SK-N-SH (cell line): ENCODE results near the gene RUVBL1.

Experiments used
- CHD2 ChIP-seq: fragments of 150-350 bp; IDR thresholded peaks from 2 replicates; pipeline ENCODE4 v1.6.1; 2018; ENCODE audit warnings: low read length; ENCODE audit not compliant: partially characterized antibody
- CTCF ChIP-seq: fragments of 200-600 bp; sonication (generic); IDR thresholded peaks from 2 replicates; pipeline ENCODE4 v1.6.1; 2017; ENCODE audit warnings: antibody characterized with exemption, mild to moderate bottlenecking, moderate library complexity
- ELF1 ChIP-seq: IDR thresholded peaks from 2 replicates; pipeline ENCODE4 v1.4.0; 2012
- EP300 ChIP-seq, 2 experiments: IDR thresholded peaks; 2 replicates each; pipeline versions ENCODE4 v1.4.0 to v1.6.1; 2012; ENCODE audit warnings: borderline replicate concordance in 1 of 2, low read depth in 1 of 2, low read length in 1 of 2
- EZH2phosphoT487 ChIP-seq: fragments of 200-600 bp; sonication (generic); IDR thresholded peaks from 2 replicates; pipeline ENCODE4 v1.6.1; 2017; ENCODE audit warnings: low read depth, mixed run types, mild to moderate bottlenecking, antibody characterized with exemption, moderate library complexity, borderline replicate concordance
- GABPA ChIP-seq: IDR thresholded peaks from 2 replicates; pipeline ENCODE4 v1.4.0; 2012; ENCODE audit warnings: low read depth, mild to moderate bottlenecking
- IRF3 ChIP-seq: fragments of 150-350 bp; IDR thresholded peaks from 2 replicates; pipeline ENCODE4 v1.6.1; 2016; ENCODE audit warnings: mild to moderate bottlenecking, low read depth, low read length
- MAX ChIP-seq: IDR thresholded peaks from 2 replicates; pipeline ENCODE4 v1.4.0; 2012; ENCODE audit warnings: low read depth
- NFIC ChIP-seq: IDR thresholded peaks from 2 replicates; pipeline ENCODE4 v1.4.0; 2012; ENCODE audit warnings: borderline replicate concordance
- RFX5 ChIP-seq: IDR thresholded peaks from 2 replicates; pipeline ENCODE4 v1.6.1; 2012; ENCODE audit warnings: mild to moderate bottlenecking, improper control_type of control experiment, low read length
- TAF1 ChIP-seq: IDR thresholded peaks from 2 replicates; pipeline ENCODE4 v1.6.1; 2012; ENCODE audit warnings: low read depth, mild to moderate bottlenecking, low read length, moderate library complexity, borderline replicate concordance
- USF1 ChIP-seq: IDR thresholded peaks from 2 replicates; pipeline ENCODE4 v1.4.0; 2012; ENCODE audit warnings: low read depth, borderline replicate concordance
- USF2 ChIP-seq: fragments of 150-350 bp; IDR thresholded peaks from 2 replicates; pipeline ENCODE4 v1.6.1; 2017; ENCODE audit warnings: antibody characterized with exemption, low read length, low read depth, borderline replicate concordance

- TF ChIP-seq USF2, result no peak
- TF ChIP-seq MAX, result no peak
- no peak for TF ChIP-seq CTCF
- no peak for TF ChIP-seq GABPA
- no peak for TF ChIP-seq CHD2
- TF ChIP-seq TAF1, result no peak
- TF ChIP-seq NFIC, result no peak
- no peak for TF ChIP-seq EP300 (IDR thresholded peaks at IDR 0.05; ENCODE audit: borderline replicate concordance in 1 of 2, low read depth in 1 of 2, low read length in 1 of 2)
- no peak for TF ChIP-seq ELF1
- no peak for TF ChIP-seq USF1
- no peak for TF ChIP-seq IRF3
- no peak for TF ChIP-seq RFX5
- no peak for TF ChIP-seq EZH2phosphoT487
Observed at GRCh38 chr3:128100161-128100560, 23.5 kb downstream of the RUVBL1 start.
